Measurements from ENCODE around the gene IGFBP6.

- no peak for TF ChIP-seq POLR2A (IDR thresholded peaks at IDR 0.05; ENCODE audit: low read length)
- no peak for TF ChIP-seq GATA1 (IDR thresholded peaks at IDR 0.05; ENCODE audit: low read depth, low read length)
These were observed at the start of gene IGFBP6 for GRCh38 chr12:53097564-53098353.

Measured in erythroblast (primary cell).